ENCODE data around the gene BTBD9.
A peak's percentile ranks its signal among the peaks of the same experiment; 100 is the strongest.
"Not testable (repeated sequence)": the region's sequence is repeated elsewhere in the genome, so short reads cannot be mapped to it uniquely, and the experiment has no call there.

BTBD9 gene

GRCh38 chr6:38625217-38625616 is 14.5 kb downstream of the BTBD9 start:
- Histone ChIP-seq H2AFZ (no peak overlapping the region), H3K9ac (no peak overlapping the region), H3K4me1 (no peaks in the 10 kb centered on the region), H3K36me3 (ENCODE audit: control insufficient read depth, insufficient read depth, low read length) (no peaks in the 10 kb centered on the region), H3K4me2 (ENCODE audit: low read length) (no peak overlapping the region), H3K9me3 (ENCODE audit: control insufficient read depth, low read length) (no peaks in the 10 kb centered on the region), H3K27ac (no peak overlapping the region), H3K4me3 (ENCODE audit: low read depth, low read length) (no peak overlapping the region), H3K79me2 (peaks cover 29% of the 10 kb centered on the region), H3K27me3 (ENCODE audit: control insufficient read depth, insufficient read depth, low read length) (no peaks in the 10 kb centered on the region)
- TF ChIP-seq CTCF (IDR thresholded peaks at IDR 0.05) = no peak

- H3K27me3 ChIP-seq (ENCODE audit: control insufficient read depth, insufficient read depth, low read length); H3K27ac ChIP-seq; H3K9me3 ChIP-seq (ENCODE audit: control insufficient read depth, low read length); H2AFZ ChIP-seq; H3K4me1 ChIP-seq; H3K9ac ChIP-seq; H3K36me3 ChIP-seq (ENCODE audit: control insufficient read depth, insufficient read depth, low read length); H3K4me2 ChIP-seq (ENCODE audit: low read length); H3K4me3 ChIP-seq (ENCODE audit: low read depth, low read length): not testable (repeated sequence)
- H3K79me2 ChIP-seq = peaks cover 20% of the 10 kb centered on the region
Observed at GRCh38 chr6:38619342-38619741, 20.4 kb downstream of the BTBD9 start.

- not testable (repeated sequence) for H3K4me1 ChIP-seq; H3K4me2 ChIP-seq (ENCODE audit: low read length); H3K4me3 ChIP-seq (ENCODE audit: low read depth, low read length); H3K36me3 ChIP-seq (ENCODE audit: control insufficient read depth, insufficient read depth, low read length); H3K27ac ChIP-seq; H3K27me3 ChIP-seq (ENCODE audit: control insufficient read depth, insufficient read depth, low read length); H3K9ac ChIP-seq; H3K9me3 ChIP-seq (ENCODE audit: control insufficient read depth, low read length); H2AFZ ChIP-seq
- H3K79me2 ChIP-seq = peaks cover 11% of the 10 kb centered on the region
Observed at GRCh38 chr6:38618301-38618700, 21.4 kb downstream of the BTBD9 start.

- Histone ChIP-seq H3K9ac (no peak overlapping the region), H3K36me3 (ENCODE audit: control insufficient read depth, insufficient read depth, low read length) (no peaks in the 10 kb centered on the region), H3K9me3 (ENCODE audit: control insufficient read depth, low read length) (no peaks in the 10 kb centered on the region), H2AFZ (no peak overlapping the region), H3K27me3 (ENCODE audit: control insufficient read depth, insufficient read depth, low read length) (no peaks in the 10 kb centered on the region), H3K4me3 (ENCODE audit: low read depth, low read length) (no peak overlapping the region), H3K4me1 (peaks cover 9% of the 10 kb centered on the region), H3K27ac (no peak overlapping the region), H3K79me2 (peaks cover 10% of the 10 kb centered on the region), H3K4me2 (ENCODE audit: low read length) (no peak overlapping the region)
- no peak for TF ChIP-seq CTCF (IDR thresholded peaks at IDR 0.05)
Observed at GRCh38 chr6:38617856-38618255, 21.9 kb downstream of the BTBD9 start.

- H3K4me2 ChIP-seq (ENCODE audit: low read length) = no peak overlapping the region
- peak overlapping the region; percentile 5 for H3K27ac ChIP-seq
- H3K9me3 ChIP-seq (ENCODE audit: control insufficient read depth, low read length) = no peaks in the 10 kb centered on the region
- no peaks in the 10 kb centered on the region for H3K27me3 ChIP-seq (ENCODE audit: control insufficient read depth, insufficient read depth, low read length)
- no peaks in the 10 kb centered on the region for H3K36me3 ChIP-seq (ENCODE audit: control insufficient read depth, insufficient read depth, low read length)
- H2AFZ ChIP-seq = no peak overlapping the region
- H3K4me1 ChIP-seq = peaks cover 11% of the 10 kb centered on the region
- H3K79me2 ChIP-seq = peaks cover 1% of the 10 kb centered on the region
- TF ChIP-seq CTCF (IDR thresholded peaks at IDR 0.05) = no peak
- H3K9ac ChIP-seq = no peak overlapping the region
- H3K4me3 ChIP-seq (ENCODE audit: low read depth, low read length) = no peak overlapping the region
Observed at GRCh38 chr6:38612143-38612965, 27.4 kb downstream of the BTBD9 start.

Data from parathyroid adenoma (tissue), 2 donors.